GM18520 (cell line): ENCODE measurements around the gene HJV.
A peak's percentile ranks its signal among the peaks of the same experiment; 100 is the strongest.

Experiments used
- ATAC-seq: cut with Tn5 transposase; IDR thresholded peaks from one replicate; pipeline ENCODE4 v1.9.1; 2021; ENCODE audit not compliant: unreplicated experiment

The HJV gene

DNA sequence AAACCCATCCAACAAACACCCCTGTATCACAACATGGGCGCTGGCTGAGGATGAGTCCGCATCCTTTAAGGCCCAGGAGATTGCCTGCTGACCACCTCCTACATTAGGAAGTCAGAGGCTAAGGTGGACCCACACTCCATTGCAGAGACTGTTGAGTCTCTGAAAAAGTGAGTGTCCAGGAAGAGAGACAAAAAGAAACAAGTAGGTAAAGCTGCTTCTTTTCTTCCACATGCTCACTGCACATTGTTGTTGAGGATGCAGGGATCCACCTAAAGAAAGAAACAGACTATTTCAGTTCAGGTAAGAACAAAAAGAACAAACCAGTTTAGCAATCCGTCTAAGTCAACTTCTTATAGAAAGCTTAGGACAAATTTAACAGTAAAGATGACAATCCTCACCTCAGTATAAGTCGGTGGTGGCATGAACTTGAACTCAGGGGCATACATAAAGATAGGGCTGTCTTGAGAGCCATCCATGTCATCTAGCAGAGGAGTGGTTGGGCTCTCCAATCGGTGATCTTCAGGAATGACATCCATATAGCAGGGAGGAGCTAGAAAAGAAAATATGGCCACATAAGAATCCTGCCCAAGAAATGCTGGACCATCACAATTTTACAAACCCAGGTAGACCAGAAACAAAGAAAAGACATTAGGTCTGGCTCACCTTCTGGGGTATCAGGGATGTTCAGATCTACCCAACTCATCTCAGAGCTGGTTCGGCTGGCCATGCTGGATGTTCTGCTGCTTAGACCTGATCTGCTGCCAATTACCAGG, 27.7 kb downstream of the HJV start:
- ATAC-seq, result no peak

GRCh38 chr1:145992958-145993617, 28.4 kb downstream of the HJV start:
- ATAC-seq, result no peak

DNA sequence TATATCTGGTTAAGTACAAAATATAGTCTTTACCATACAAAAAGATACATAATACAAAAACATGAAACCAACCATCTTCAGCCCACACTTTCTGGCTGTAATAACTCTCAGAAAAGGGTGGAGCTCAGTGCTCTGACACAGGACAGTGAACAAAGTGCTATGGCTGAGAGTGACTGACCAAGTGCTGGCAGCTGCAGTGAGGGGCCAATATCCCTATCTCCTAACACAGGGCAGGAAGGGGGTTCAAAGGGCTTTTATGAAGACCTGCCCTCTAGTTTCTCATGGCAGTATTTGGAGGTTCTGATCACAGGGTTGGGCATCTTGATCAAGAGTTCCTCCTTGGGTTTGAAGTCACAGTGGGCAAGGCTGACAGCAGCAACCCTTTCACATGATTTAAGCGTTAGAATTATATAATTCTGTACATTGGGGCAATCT, 29.0 kb downstream of the HJV start:
- no peak for ATAC-seq

DNA sequence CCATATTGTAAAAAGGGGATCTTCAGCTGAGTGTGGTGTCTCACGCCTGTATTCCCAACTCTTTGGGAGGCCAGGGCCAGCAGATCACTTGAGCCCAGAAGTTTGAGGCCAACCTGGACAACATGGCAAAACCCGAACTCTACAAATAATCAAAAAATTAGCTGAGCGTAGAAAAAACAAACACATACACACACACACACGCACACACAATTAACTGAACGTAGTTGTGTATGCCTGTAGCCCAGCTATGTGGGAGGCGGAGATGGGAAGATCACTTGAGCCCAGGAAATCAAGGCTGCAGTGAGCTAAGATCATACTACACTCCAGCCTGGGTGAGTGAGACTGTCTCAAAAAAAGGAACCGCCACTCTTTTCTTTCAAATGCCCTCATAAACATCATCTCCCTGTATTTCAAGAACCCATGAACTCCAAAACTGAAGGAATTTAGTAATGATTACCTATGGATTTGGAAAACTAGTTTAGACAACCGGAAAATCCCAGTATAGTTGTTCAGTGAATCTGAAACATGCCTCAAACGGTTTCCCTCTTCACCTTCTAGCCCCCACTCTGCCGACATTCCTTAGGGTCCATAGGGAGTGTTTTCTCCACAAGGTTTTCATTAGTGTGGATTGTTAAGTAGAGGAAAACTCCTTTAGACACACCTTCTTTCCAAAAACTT, 29.7 kb downstream of the HJV start:
- no peak for ATAC-seq

GRCh38 chr1:145990249-145990855, 31.2 kb downstream of the HJV start:
- no peak for ATAC-seq

DNA sequence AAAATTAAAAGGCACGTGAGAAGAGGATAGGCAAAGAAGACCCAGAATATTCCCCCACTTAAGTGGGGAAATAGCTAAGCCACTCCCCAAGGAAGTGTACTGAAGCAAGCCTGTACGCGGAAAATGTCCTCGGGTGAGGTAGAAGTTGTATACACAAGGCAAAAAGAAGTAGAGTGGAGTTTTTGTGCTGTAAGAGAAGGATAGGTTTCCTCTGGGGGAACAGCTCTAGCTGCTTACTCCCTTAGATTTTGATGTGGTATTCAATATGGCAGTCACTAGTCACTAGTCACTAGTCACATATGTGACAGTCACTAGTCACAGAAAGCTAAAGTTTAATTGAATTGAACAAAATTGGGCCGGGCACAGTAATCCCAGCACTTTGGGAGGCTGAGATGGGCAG, 32.8 kb downstream of the HJV start:
- no peak for ATAC-seq

DNA sequence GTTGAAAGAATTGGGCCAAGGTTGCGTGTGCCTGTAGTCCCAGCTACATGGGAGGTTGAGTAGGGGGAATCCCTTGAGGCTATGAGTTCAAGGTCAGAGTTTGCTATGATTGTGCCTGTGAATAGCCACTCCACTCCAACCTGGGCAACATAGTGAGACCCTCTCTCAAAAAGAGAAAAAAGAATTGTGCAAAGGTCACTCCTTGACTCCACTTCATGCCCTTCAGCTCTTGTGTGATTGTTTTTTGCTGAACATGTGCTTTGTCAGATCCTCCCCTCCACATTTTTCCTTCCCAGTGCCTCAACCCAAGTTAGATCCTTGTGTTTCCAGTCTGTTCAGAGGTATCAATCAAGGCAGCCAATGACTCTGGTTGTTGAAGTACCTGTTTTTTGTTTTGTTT, 33.6 kb downstream of the HJV start:
- ATAC-seq, result no peak

GRCh38 chr1:145986551-145986950, 35.0 kb downstream of the HJV start:
- ATAC-seq, result no peak

- no peak for ATAC-seq
These were observed 35.8 kb downstream of the HJV start for GRCh38 chr1:145985502-145986439.

- no peak for ATAC-seq
These were observed 36.4 kb downstream of the HJV start for GRCh38 chr1:145985129-145985501.

GRCh38 chr1:145983960-145984830, 37.3 kb downstream of the HJV start:
- no peak for ATAC-seq

DNA sequence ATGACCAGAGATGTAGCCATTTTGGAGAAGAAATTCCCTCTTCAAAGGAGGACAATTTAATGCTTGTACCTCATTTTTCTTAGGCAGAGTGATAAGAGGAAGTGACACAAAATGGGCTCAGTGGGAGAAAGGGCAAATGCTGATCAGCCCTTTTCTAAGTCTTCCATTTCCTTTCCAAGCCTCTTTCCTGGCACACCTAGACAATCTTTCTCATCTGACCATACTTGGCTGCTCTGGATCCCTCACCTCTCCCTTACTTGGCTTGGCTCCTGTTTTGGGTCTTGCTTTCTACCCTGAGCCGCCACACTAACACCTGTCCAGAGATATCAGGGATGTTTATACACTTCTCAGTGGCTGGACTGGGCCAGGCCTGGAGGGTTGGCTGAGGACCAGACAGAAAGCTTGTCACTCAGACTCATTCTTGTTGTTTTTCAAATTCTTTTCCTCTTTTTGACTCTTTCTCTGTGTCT, 38.3 kb downstream of the HJV start:
- no peak for ATAC-seq

DNA sequence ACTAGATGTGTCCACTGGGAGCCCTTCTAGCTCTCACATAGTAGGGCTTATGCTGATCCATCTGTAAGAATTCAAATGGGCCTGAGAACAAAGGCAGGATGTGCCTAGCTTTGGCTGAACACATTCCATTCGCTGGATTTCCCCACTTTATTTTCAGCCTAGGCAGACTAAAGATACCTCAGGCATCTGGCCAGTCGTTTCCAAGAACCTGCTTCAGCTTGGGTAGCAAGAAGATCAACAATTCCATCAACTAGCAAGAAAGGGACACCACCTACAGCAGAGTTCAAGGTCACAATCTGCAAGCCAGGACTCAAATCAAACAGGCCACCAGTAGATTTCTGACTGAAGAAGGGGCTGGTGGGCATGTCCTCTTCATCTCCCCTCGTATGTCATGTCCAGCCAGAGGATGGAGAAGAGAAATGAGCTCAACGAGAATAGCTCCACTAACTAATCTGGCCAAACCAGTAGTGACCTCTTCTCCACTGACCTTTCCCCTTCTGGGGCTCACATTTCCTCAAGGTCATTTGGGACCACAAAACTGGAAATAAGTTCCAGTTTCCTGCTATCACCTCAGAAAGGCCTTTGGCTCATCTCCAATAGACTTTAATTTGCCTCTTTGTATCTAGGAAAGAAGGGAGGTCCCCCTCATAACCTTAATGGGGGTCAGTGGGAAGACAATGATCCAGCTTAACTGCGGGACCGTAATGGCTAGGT, 39.4 kb downstream of the HJV start:
- ATAC-seq, result no peak

- ATAC-seq, result no peak
These were observed 41.0 kb downstream of the HJV start for GRCh38 chr1:145980457-145980994.

- ATAC-seq, result no peak
These were observed 41.6 kb downstream of the HJV start for GRCh38 chr1:145979746-145980456.

DNA sequence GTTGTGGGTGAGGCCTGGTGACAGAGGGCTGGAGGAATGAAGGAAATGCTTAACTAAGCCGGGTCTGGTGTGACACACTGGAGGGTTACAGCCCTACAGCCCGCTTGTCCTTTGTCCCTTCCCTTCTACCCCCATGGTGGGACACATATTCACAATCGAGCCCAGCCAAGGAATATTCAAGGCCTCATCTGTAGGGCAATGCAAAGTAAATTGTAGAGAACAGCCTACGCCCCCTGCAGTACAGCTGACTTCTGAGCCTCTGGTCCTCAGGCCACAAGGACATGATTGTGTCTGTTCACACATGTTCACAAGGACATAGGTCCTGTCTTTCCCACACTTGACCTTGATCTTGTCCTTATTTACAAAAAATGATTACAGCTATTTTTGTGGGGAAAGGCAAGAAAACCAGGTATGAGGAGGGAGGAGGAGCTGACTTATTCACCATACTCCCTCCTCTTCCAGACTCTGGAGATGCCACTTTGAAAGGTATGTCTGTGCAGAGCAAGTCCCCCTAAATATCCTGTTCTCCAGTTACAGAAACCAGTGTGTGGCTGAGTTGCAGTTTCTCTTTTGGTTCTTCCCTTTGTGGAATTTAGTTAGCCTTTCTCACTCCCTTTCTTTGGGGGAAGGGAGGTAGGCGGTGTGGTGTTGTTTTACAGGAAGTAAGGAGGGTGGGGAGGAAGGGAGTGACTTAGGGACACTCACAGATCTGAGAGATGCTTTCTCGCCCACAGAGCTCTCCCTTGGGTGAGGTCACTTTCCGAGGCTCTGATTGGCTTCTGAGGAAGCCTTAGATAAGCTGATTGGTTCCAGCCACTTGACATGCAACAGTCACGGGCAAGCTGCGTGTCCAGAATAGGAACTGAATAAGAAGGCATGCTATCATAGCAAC, 42.4 kb downstream of the HJV start:
- ATAC-seq, result peak; percentile 84

GRCh38 chr1:145978471-145978853, 43.1 kb downstream of the HJV start:
- no peak for ATAC-seq
